DOHH2 (cell line): ENCODE results near the gene SLC34A3.

Experiments used
- H3F3A ChIP-seq: fragments of 200-600 bp; sonication (generic), shearing (Covaris generic); 2 replicates; pipeline ENCODE4 v1.6.0; 2016; ENCODE audit warnings: antibody characterized with exemption, mild to moderate bottlenecking; ENCODE audit not compliant: control insufficient read depth, insufficient read depth
- H3K27ac ChIP-seq: fragments of 200-600 bp; sonication (generic); 2 replicates; pipeline ENCODE4 v1.5.1; 2014; ENCODE audit warnings: low read depth, mild to moderate bottlenecking, low read length, moderate library complexity
- H3K27me3 ChIP-seq: fragments of 200-600 bp; sonication (generic); 2 replicates; pipeline ENCODE4 v1.6.1; 2014; ENCODE audit warnings: mild to moderate bottlenecking, low read length, mixed read lengths; ENCODE audit not compliant: control insufficient read depth
- H3K36me3 ChIP-seq: fragments of 200-600 bp; sonication (generic); 2 replicates; pipeline ENCODE4 v1.6.1; 2014; ENCODE audit warnings: mild to moderate bottlenecking, low read length, moderate library complexity, mixed read lengths; ENCODE audit not compliant: control insufficient read depth
- H3K4me1 ChIP-seq: fragments of 200-600 bp; sonication (generic); 2 replicates; pipeline ENCODE4 v1.6.1; 2014; ENCODE audit warnings: mild to moderate bottlenecking, low read length, mixed read lengths; ENCODE audit not compliant: control insufficient read depth
- H3K4me2 ChIP-seq: fragments of 200-600 bp; sonication (generic); 2 replicates; pipeline ENCODE4 v1.6.0; 2014; ENCODE audit warnings: mild to moderate bottlenecking, low read length, moderate library complexity
- H3K4me3 ChIP-seq: fragments of 200-600 bp; sonication (generic); 2 replicates; pipeline ENCODE4 v1.5.1; 2014; ENCODE audit warnings: mild to moderate bottlenecking, low read length, mixed read lengths
- H3K79me2 ChIP-seq: fragments of 200-600 bp; sonication (generic); 2 replicates; pipeline ENCODE4 v1.6.1; 2014; ENCODE audit warnings: mild to moderate bottlenecking, low read length, mixed read lengths; ENCODE audit not compliant: control insufficient read depth
- H3K9me2 ChIP-seq: fragments of 200-600 bp; sonication (generic); replicated peaks from 2 replicates; pipeline ENCODE4 v1.6.1; 2014; ENCODE audit warnings: mild to moderate bottlenecking, low read length, mixed read lengths; ENCODE audit not compliant: control insufficient read depth
- H3K9me3 ChIP-seq: fragments of 200-600 bp; sonication (generic); 2 replicates; pipeline ENCODE4 v1.6.1; 2014; ENCODE audit warnings: antibody characterized with exemption, low read length, mixed read lengths; ENCODE audit not compliant: control insufficient read depth, insufficient read depth
- H4K20me1 ChIP-seq: fragments of 200-600 bp; sonication (generic); 2 replicates; pipeline ENCODE4 v1.6.0; 2014; ENCODE audit warnings: low read depth, mild to moderate bottlenecking, antibody characterized with exemption, low read length, moderate library complexity; ENCODE audit not compliant: control insufficient read depth, insufficient read depth
- CTCF ChIP-seq: fragments of 200-600 bp; sonication (generic); IDR thresholded peaks from one replicate; pipeline ENCODE4 v1.5.1; 2014; ENCODE audit warnings: antibody characterized with exemption, mild to moderate bottlenecking, low read depth, low read length; ENCODE audit not compliant: poor library complexity, severe bottlenecking
- EZH2phosphoT487 ChIP-seq: fragments of 200-600 bp; sonication (generic); IDR thresholded peaks from 2 replicates; pipeline ENCODE4 v1.6.1; 2017; ENCODE audit warnings: borderline replicate concordance, mild to moderate bottlenecking, antibody characterized with exemption, low read length, moderate library complexity, mixed read lengths

Gene SLC34A3

GRCh38 chr9:137206602-137207001 is 24.1 kb upstream of the SLC34A3 start:
- no peaks in the 10 kb centered on the region for H3K9me2 ChIP-seq
- peak overlapping the region; percentile 99 for H3K4me3 ChIP-seq
- H3K79me2 ChIP-seq: peaks cover 69% of the 10 kb centered on the region
- H3K27me3 ChIP-seq: no peaks in the 10 kb centered on the region
- H3K4me2 ChIP-seq: peak overlapping the region; percentile 92
- H3K36me3 ChIP-seq: peaks cover 40% of the 10 kb centered on the region
- TF ChIP-seq EZH2phosphoT487 (no peak), CTCF (no peak)
- H3K4me1 ChIP-seq: peaks cover 46% of the 10 kb centered on the region
- peaks cover 5% of the 10 kb centered on the region; the same call in 1 of the 2 replicates for H4K20me1 ChIP-seq
- peaks cover 6% of the 10 kb centered on the region for H3F3A ChIP-seq
- H3K9me3 ChIP-seq: no peaks in the 10 kb centered on the region
- H3K27ac ChIP-seq: no peak overlapping the region

- Histone ChIP-seq H3K36me3 (peaks cover 48% of the 10 kb centered on the region), H3K27ac (no peak overlapping the region), H3K4me1 (peaks cover 10% of the 10 kb centered on the region), H3K4me2 (no peak overlapping the region), H3K79me2 (peaks cover 19% of the 10 kb centered on the region), H3K4me3 (no peak overlapping the region), H3K9me2 (no peaks in the 10 kb centered on the region), H3F3A (no peaks in the 10 kb centered on the region), H3K9me3 (no peaks in the 10 kb centered on the region), H4K20me1 (no peaks in the 10 kb centered on the region), H3K27me3 (no peaks in the 10 kb centered on the region)
- TF ChIP-seq CTCF: no peak
- no peak for TF ChIP-seq EZH2phosphoT487
These were observed 19.2 kb upstream of the SLC34A3 start for GRCh38 chr9:137211532-137211931.

- H3F3A ChIP-seq: no peaks in the 10 kb centered on the region
- H3K4me3 ChIP-seq: no peak overlapping the region
- no peak overlapping the region for H3K4me2 ChIP-seq
- TF ChIP-seq CTCF: peak; percentile 14
- no peak for TF ChIP-seq EZH2phosphoT487
- H3K9me3 ChIP-seq: no peaks in the 10 kb centered on the region
- H3K9me2 ChIP-seq: no peaks in the 10 kb centered on the region
- H3K36me3 ChIP-seq: peaks cover 43% of the 10 kb centered on the region
- peaks cover 9% of the 10 kb centered on the region for H3K79me2 ChIP-seq
- no peak overlapping the region for H3K27ac ChIP-seq
- no peaks in the 10 kb centered on the region for H3K4me1 ChIP-seq
- no peaks in the 10 kb centered on the region for H3K27me3 ChIP-seq
- no peaks in the 10 kb centered on the region for H4K20me1 ChIP-seq
These were observed 18.2 kb upstream of the SLC34A3 start for GRCh38 chr9:137212520-137212919.
